Muscle of back (tissue), 11 donors: ENCODE measurements around the gene HEXIM1. TPM values are rescaled to one million over a fixed set of nuclear protein-coding genes. Genes with fewer than 3 reads are reported as not detected.

ENCODE experiments used
- DNase-seq, 3 donors: peaks; one replicate each; pipeline versions ENCODE4 v3.0.0 to v3.0.0-alpha.2; 2013
- polyA plus RNA-seq, 10 donors: library from polyadenylated mRNA; unstranded; fragments of 120-200 nt; gene quantifications; one replicate each; pipeline ENCODE4 v1.2.1, GENCODE V29; 2013; ENCODE audit not compliant: insufficient read length in 10 of 10

Gene HEXIM1
- polyA plus RNA-seq, 10 donors = 16.6 to 26.6 (median 21.5) TPM

DNA sequence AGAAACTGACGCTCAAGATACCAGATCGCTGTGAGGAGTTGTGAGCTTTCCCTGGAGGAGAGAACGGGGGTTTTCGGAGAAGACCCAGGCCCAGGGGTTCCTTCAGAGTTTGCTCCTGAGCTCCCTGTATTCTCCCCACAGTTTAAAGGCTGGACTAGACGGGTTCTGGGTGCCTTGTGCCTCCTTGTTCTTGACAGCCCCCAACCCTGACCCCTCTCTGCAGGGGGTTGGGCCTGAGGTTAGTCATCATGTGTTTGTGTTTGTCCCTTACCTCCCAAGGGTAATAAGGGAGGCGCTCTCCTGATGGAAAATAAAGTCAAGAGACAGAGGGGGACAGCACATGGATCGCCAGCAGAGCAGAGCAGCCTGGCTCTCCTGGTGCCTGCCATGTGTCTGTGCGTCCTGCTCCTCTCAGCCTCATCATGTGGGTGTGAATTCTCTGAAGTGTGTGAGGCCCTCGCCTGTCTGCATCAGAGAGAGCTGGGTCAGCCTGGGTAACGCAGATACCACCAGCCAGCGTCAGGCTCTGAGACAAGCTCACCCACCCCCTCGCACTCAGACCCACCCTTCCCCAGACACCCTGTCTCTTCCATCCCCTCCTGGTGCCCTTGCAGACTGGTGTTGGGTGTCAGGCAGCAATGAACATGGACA is 22.1 kb downstream of the HEXIM1 start:
- no peak for DNase-seq

DNA sequence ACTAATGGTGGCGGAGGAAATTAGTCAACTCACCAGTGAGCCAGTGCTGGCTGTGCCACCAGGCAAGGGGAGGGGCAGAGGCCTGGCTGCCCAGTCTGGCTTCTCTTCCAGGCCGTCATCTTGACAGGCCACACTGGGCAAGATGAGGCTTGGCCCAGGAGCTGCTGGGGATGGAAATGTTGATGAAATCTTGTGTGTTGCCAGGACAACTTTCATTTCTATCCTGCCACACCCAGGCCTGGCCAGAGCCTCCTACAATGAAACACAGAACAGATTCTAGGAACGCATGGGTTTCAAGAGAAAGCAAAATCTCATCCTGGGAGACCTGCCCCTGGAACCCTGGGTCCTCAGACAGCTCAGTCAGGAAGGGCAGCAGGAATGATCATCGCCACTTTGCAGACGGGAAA is 22.7 kb downstream of the HEXIM1 start:
- peak in 2 of 3 donors; percentile 76 to 88 for DNase-seq

DNA sequence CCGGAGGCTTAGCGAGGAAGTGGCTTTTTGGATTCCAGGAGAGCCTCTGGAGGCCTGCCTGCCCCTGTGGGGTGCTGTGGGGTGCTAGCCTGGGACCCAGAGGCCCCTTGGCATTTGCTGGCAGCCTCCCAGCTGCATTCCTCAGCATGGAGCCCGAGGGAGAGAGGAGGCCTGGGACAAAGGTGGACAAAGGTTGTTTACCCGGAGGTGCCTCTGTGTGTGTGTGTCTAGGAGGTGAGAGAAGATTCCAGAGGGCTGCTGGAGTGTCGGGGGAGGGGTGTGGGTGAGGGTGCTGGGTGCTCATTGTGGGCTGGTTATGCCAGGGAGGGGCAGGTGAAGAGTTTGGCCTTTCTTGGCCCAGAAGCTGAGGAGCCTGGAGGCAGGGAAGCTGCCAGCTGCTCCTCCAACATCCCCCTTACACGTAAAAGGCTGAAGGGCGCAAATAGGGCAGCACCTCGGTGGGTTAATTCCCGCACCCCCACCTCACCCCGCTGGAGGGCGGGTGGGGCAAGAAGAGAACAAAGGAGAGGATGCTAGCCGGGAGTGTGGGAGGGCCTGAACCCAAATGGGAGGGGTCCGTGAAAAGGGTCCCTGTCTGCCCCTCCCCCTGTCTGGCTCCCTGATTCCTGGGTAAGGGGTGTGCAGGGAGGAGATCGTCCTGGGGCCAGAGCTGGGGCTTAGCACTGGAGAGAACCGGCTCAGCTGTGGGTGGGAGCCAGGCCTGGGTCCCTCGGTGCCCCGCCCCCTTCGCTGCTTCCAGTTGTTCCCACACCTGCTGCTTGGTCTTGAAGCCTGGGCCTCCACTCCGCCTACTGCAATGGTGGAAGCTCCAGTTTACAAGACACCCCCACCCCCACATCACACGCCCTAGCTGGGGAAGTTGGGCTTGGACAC is 23.3 kb downstream of the HEXIM1 start:
- peak; percentile 75 to 88 (median 82) for DNase-seq

DNA sequence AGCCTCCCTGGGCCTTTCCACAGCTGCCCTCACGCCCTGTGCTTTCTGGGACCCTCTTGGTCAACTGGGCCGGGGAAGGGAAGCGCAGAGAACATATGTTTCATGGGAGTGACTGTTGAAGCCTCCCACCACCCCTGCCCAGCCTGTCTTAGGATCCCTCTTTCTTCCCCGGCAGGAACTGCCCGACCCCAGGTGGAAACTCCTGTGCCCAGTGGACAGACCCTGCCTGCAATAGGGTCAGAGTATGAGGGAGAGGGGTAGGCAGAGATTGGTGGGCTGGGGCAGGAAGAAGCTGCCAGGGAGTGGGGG is 23.9 kb downstream of the HEXIM1 start:
- DNase-seq = no peak

DNA sequence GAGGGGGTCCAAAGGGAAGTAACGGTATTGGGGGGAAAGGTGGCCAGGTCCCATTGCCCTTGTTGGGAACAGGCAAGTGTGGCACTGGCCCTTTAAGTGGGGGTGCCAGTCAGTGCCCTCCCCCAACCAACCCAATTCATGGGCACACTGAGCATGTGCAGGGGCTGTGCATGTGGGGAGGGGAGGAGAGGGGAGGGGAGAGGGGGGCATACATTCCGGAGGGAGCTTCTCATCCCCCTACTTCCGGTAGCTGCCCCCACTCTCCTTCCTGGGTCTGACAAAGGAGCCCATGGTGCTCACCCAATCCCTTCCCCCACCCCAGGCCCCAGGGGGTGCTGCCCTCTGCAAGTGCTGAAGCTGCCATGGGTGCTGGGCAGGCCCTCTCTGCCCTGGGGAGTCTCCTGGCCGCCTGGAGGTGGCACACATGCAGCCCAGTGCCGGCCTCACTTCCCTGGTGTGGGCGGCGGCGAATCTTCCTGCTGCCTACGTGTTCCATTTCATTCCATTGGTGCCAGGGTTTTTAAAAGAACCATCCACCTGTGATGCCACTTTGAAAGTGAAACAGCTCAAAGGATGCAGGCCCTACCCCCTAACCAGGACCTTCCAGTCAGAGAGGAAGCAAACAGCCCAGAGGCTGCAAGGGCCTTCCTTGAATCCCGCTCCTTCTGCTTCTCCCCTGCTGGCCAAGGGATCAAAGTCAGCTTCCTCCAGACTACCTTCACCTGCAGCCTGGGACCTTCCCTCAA is 24.4 kb downstream of the HEXIM1 start:
- DNase-seq = peak; percentile 72 to 82 (median 82)

DNA sequence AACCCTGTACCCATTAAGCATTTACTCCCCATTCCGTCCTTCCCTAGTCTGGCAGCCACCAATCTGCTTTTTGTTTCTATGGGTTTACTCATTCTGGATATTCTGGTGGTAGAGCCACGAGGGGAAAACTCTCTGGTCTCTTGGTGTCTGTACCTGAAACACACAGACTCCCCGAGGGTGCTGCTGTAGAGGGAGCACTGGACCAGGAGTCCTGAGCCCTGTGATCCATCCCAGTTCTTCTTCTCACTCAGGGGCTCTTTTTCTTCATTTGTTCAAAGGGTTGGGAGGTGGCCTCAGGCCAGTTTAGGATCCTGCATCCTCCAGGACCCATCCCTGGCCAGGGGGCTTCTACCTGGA is 27.5 kb downstream of the HEXIM1 start:
- DNase-seq = no peak

DNA sequence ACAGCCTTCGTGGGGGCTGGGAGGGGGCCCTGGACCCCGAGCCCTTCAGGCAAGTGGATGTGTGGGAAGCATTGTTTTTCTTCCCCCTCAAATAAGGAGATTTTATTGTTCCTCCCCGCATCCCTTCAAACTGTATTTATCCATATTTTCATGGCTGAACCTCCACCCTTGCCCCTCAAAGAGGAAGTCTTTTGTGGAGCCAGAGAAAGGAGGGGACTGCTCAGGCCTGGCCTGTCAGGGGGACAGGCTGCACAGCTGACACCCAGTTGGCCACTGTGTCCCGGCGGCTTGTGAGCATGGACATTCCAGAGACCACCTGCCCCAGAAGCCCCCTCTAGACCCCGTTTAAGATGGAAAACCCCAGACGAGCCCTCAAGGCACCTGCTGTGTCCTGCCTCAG is 29.3 kb downstream of the HEXIM1 start:
- DNase-seq = no peak

DNA sequence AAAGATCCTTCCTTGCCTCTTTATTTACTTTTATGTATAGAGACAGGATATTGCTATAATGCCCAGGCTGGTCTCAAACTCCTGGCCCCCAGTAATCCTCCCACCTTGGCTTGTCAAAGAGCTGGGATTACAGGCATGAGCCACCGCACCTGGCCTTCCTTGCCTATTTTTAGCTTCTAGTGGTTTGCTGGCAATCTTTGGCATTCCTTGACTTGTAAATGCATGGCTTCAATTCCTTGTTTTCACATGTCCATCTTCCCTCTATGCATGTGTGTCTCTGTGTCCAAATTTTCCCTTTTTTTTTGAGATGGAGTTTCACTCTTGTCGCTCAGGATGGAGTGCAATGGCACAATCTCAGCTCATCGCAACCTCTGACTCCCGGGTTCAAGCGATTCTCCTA is 35.9 kb downstream of the HEXIM1 start:
- DNase-seq = no peak

DNA sequence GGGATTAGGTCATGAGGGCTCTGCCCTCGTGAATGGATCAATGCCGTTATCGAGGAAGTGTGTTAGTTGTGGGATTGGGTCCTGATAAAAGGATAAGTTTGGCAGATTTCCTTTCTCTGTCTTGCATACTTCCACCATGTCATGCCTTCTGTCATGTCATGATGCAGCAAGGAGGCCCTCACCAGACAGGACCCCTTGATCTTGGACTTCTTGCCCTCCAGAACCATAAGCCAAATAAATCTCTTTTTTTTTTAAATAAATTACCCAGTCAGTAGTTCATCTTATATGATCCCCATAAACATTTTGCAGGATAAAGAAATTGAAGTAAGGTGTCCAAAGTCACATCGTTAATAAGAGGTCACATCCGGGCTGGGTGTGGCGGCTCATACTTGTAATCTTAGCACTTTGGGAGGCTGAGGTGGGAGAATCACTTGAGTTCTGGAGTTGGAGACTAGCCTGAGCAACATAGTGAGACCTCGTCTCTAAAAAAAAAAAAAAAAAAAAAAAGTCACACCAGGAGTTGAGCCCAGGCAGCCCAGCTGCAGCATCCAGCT is 38.6 kb downstream of the HEXIM1 start:
- DNase-seq = no peak

DNA sequence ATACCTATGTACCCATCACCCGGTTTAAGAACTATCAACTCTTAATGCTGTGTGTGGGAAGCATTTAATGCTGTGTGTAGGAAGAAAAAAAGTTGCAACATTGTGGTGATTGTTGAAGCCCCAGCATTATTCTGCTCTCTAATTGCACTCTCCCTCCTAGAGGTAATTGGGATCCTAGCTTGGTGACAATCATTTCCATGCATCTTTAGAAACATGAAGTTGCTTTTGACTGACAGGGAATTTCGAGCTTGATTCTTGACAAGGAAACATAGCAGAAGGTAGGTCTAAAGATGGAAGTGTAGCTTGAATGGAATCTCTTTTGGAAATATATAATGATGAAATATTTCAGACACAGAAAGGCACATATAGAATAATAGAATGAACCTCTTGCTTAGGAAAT is 40.7 kb downstream of the HEXIM1 start:
- DNase-seq = no peak

DNA sequence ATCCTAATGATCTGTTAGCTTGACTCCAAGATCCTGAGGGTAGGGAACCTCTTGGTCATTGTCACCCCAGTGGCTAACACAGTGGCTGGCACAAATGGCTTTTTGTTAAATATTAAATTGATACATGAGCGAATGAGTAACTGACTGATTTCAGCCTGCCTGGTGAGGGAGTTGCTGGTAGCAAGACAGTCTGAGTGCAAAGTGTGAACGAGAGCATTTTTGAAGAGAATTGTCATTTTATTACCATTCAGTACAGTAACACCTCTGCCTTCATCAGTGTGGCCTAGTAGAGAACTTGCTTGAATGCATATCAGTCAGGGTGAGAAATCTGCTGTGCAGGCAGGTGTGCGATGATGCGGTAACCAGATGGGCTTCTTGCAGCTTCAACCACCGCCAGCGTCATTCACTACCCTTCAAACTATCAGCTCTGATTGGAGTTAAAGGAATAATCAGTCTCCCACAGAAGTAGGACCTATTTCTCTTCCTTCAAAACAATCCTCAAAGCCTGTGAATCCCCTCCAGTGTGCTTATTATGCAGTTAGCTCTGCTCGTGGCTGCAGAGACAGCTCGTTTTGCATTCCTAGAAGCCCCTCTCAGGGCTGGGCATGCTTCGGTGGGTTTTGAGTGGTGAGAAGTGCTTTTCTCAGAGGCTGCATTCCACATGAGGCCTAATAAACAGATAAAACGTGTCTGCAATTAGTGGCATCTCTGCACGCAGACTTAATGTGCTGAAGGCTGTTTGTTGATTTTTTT is 42.4 kb downstream of the HEXIM1 start:
- no peak for DNase-seq

DNA sequence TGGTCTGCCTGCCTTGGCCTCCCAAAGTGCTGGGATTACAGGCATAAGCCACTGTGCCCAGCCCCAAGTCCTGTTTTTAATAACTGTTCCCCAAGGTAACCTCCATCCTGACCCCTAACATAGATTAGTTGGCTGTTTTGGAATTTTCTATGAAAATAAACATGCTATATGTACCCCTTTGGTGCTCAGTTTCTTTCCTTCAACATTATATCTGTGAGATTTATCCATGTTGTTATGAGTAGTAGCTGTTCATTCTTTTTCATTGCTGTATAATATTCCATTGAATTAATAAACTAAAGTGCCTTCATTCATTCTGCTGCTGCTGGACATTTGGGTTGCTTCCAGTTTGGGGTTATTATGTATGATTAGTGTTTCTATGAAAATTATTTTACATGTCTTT is 47.1 kb downstream of the HEXIM1 start:
- DNase-seq = no peak

DNA sequence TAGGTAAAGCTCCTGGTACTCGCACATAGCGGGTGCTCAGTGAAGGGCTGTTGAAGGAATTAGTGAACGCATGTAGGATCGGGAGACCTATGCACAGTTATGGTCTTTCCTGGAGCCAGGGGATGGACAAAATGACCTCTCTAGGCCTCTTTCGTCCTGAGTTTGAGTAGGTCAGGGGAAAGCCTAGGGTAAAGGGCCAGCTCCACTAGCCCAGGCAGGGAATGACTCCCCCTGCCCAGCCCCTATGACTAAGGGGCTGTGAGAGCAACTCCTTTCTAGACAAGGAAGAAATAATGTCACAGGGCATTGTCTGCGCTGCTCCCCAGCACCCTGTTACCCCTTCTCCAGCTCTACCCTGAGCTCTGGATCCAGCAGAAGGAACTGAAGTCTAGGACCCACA is 48.8 kb downstream of the HEXIM1 start:
- DNase-seq = no peak

DNA sequence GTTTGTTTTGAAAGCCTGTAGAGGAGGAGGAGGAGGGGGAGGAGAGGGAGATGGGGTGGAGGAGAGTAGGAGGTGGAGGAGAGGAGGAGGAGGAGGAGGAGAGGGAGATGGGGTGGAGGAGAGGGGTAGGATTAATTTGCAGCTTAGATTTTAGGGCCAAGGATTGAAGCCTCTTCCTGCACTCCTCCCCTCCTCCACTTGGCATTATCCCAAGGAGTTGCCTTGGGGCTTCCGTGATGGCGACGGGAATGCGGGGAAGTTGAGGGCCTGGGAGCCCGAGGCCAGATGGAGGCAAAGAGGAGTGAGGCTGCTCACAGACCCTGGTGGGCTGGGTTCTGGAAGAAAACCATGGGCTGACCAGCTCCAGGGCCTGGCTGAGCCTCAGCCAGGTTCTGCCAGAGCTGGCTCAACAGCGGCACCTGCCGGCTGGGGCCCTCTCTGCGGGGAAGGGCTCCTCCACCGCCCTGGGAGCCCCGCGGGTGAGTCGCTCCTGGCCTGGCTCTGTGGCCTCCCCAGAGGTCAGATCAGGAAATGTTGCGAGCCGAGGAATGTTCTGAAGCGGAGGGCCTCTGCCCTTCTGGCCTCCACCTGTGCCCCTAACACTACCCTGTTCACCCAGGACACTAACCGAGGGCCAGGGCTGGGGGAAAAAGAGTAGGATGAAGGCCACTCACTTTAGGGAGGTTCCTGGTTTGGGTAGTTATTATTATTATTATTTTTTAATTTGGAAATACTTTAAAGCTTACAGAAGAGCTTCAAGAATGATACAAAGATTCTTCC is 49.5 kb downstream of the HEXIM1 start:
- DNase-seq = peak; percentile 83 to 95 (median 93)

DNA sequence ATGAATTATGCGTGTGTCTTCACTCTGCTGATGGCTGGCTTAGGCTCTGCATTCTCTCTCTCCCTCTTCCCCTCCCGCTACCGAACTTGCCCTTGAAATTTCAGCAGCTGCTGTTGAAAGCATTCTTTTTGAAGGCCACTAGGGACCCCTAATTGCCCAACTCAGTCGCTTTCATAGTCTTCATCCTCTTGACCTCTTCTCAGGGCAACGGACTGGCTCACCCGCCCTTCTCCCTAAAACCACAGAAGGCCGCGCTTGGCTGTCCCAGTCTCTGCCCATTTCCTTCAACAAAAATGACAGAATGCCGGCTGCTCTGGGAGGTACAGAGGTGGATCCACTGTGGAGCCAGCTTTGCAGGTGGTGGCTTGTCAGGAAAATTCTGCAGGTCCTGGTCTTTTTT is 52.4 kb downstream of the HEXIM1 start:
- DNase-seq = no peak

DNA sequence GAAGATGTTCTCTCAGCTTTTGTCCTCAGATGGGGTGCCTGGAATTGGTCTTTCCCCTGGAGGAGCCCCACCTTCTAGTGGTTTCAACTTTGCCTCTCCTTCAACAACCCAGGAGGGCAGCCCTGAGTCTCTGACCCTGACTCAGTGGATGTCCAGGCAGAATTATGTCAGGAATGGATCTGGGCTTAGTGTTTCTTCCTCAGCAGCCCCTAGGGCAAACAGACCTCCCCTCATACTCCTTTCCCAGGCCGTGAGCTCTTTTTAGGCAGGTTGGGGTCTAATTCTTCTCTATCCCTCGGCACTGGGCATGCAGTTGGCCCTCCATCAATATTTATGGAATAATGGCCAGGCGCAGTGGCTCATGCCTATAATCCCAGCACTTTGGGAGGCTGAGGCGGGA is 53.2 kb downstream of the HEXIM1 start:
- no peak for DNase-seq

Other genes starting within 250 kb of the HEXIM1 start
- gene EFTUD2, start 249.0 kb upstream of the HEXIM1 start, polyA plus RNA-seq = 10 to 100 TPM; 53.8 to 77.5 (median 64.4) TPM
- gene GFAP, start 233.0 kb upstream of the HEXIM1 start, polyA plus RNA-seq = 1 to 10 TPM in 1 of 10 donors, under 1 TPM in 8, not detected in 1; 0.27 to 1.1 (median 0.38) TPM
- gene KIF18B, start 200.7 kb upstream of the HEXIM1 start, polyA plus RNA-seq = 10 to 100 TPM in 2 of 10 donors, 1 to 10 TPM in 8; 5.2 to 12.1 (median 7.3) TPM
- gene C1QL1, start 180.2 kb upstream of the HEXIM1 start, polyA plus RNA-seq = 1 to 10 TPM in 8 of 10 donors, under 1 TPM in 2; 0.74 to 6.4 (median 2.1) TPM
- 10 to 100 TPM; 25.3 to 33.8 (median 27.1) TPM for gene DCAKD, start 96.8 kb upstream of the HEXIM1 start, polyA plus RNA-seq
- 10 to 100 TPM; 31.8 to 49.7 (median 38.3) TPM for gene NMT1, start 87.2 kb upstream of the HEXIM1 start, polyA plus RNA-seq
- 10 to 100 TPM; 20.3 to 38.5 (median 32.2) TPM for gene PLCD3, start 16.0 kb upstream of the HEXIM1 start, polyA plus RNA-seq
- 1 to 10 TPM; 3.9 to 7.0 (median 5.3) TPM for gene ACBD4, start 12.8 kb upstream of the HEXIM1 start, polyA plus RNA-seq
- 1 to 10 TPM; 4.9 to 9.4 (median 7.3) TPM for gene HEXIM2, start 13.4 kb downstream of the HEXIM1 start, polyA plus RNA-seq
- 10 to 100 TPM in 1 of 10 donors, 1 to 10 TPM in 9; 4.0 to 17.9 (median 5.7) TPM for gene FMNL1, start 73.4 kb downstream of the HEXIM1 start, polyA plus RNA-seq
- under 1 TPM in 1 of 10 donors, not detected in 9; 0.14 TPM for gene SPATA32, start 113.6 kb downstream of the HEXIM1 start, polyA plus RNA-seq
- 1 to 10 TPM; 5.3 to 8.9 (median 8.0) TPM for gene MAP3K14, start 168.5 kb downstream of the HEXIM1 start, polyA plus RNA-seq